Neural cell (in vitro differentiated cells): ENCODE data around the gene CTRB1. TPM values are rescaled to one million over a fixed set of nuclear protein-coding genes. Genes with fewer than 3 reads are reported as not detected.
"Not testable (repeated sequence)": the region's sequence is repeated elsewhere in the genome, so short reads cannot be mapped to it uniquely, and the experiment has no call there.

Source experiments
- H2AFZ ChIP-seq: fragments of 200-600, 300-800 bp; sonication (generic), shearing (Covaris generic); 2 replicates; pipeline ENCODE4 v1.6.0; 2014; ENCODE audit warnings: low read depth, mild to moderate bottlenecking, antibody characterized with exemption, low read length, moderate library complexity
- H3F3A ChIP-seq: fragments of 200-600 bp; shearing (Covaris generic); 2 replicates; pipeline ENCODE4 v1.6.1; 2016; ENCODE audit warnings: mild to moderate bottlenecking, moderate library complexity, mixed read lengths, antibody characterized with exemption, low read length; ENCODE audit not compliant: insufficient read depth, poor library complexity, severe bottlenecking
- H3K27ac ChIP-seq: fragments of 200-600, 300-800 bp; sonication (generic), shearing (Covaris generic); 2 replicates; pipeline ENCODE4 v1.5.1; 2014; ENCODE audit warnings: mild to moderate bottlenecking, low read length, moderate library complexity
- H3K27me3 ChIP-seq: fragments of 300-800, 200-600 bp; sonication (generic), shearing (Covaris generic); 2 replicates; pipeline ENCODE4 v1.6.0; 2014; ENCODE audit warnings: mild to moderate bottlenecking, low read depth, low read length, moderate library complexity; ENCODE audit not compliant: insufficient read depth
- H3K36me3 ChIP-seq: fragments of 300-800, 200-600 bp; sonication (generic), shearing (Covaris generic); 2 replicates; pipeline ENCODE4 v1.5.1; 2014; ENCODE audit warnings: mild to moderate bottlenecking, antibody characterized with exemption, low read length, moderate library complexity; ENCODE audit not compliant: insufficient read depth
- H3K4me2 ChIP-seq: fragments of 300-800, 200-600 bp; sonication (generic), shearing (Covaris generic); 2 replicates; pipeline ENCODE4 v1.6.0; 2014; ENCODE audit warnings: mild to moderate bottlenecking, low read length
- H3K4me3 ChIP-seq: fragments of 300-800, 200-600 bp; sonication (generic), shearing (Covaris generic); 2 replicates; pipeline ENCODE4 v1.5.1; 2014; ENCODE audit warnings: mild to moderate bottlenecking, low read length, moderate library complexity
- H3K79me2 ChIP-seq: fragments of 200-600 bp; shearing (Covaris generic); replicated peaks from 2 replicates; pipeline ENCODE4 v1.6.0; 2014; ENCODE audit warnings: mild to moderate bottlenecking, low read length, moderate library complexity; ENCODE audit not compliant: insufficient read depth
- H3K9ac ChIP-seq: fragments of 300-800, 200-600 bp; sonication (generic), shearing (Covaris generic); 2 replicates; pipeline ENCODE4 v1.6.1; 2016; ENCODE audit warnings: mild to moderate bottlenecking, low read length, mixed read lengths
- H3K9me2 ChIP-seq: fragments of 200-600 bp; shearing (Covaris generic); 2 replicates; pipeline ENCODE4 v1.6.1; 2016; ENCODE audit warnings: mild to moderate bottlenecking, low read length, mixed read lengths; ENCODE audit not compliant: insufficient read depth
- H3K9me3 ChIP-seq: fragments of 200-600, 300-800 bp; sonication (generic), shearing (Covaris generic); 2 replicates; pipeline ENCODE4 v1.6.1; 2016; ENCODE audit warnings: mild to moderate bottlenecking, mixed run types, low read length, moderate library complexity, mixed read lengths
- H4K20me1 ChIP-seq: fragments of 200-600 bp; shearing (Covaris generic); 2 replicates; pipeline ENCODE4 v1.6.1; 2016; ENCODE audit warnings: mild to moderate bottlenecking, mixed run types; ENCODE audit not compliant: insufficient read depth
- CTCF ChIP-seq: fragments of 450-650 bp; IDR thresholded peaks from 2 replicates; pipeline ENCODE4 v1.5.1; 2014; ENCODE audit warnings: antibody characterized with exemption, mild to moderate bottlenecking, moderate library complexity; ENCODE audit not compliant: poor library complexity, severe bottlenecking
- EP300 ChIP-seq: fragments of 450-650 bp; conservative IDR thresholded peaks from 2 replicates; pipeline ENCODE4 v1.6.1; 2014; ENCODE audit warnings: antibody characterized with exemption, mild to moderate bottlenecking, moderate library complexity; ENCODE audit not compliant: poor library complexity, severe bottlenecking
- EZH2 ChIP-seq: fragments of 200-600, 300-800 bp; shearing (Covaris generic), sonication (generic); IDR thresholded peaks from 2 replicates; pipeline ENCODE4 v1.6.1; 2014; ENCODE audit warnings: antibody characterized with exemption, low read length, borderline replicate concordance, mild to moderate bottlenecking; ENCODE audit not compliant: insufficient read depth, poor library complexity, severe bottlenecking
- MXI1 ChIP-seq: fragments of 450-650 bp; conservative IDR thresholded peaks from 2 replicates; pipeline ENCODE4 v1.6.1; 2014; ENCODE audit warnings: antibody characterized with exemption, mild to moderate bottlenecking; ENCODE audit not compliant: poor library complexity, severe bottlenecking
- POLR2AphosphoS5 ChIP-seq: IDR thresholded peaks from 2 replicates; pipeline ENCODE4 v1.6.1; 2012
- RAD21 ChIP-seq: fragments of 450-650 bp; conservative IDR thresholded peaks from 2 replicates; pipeline ENCODE4 v1.6.1; 2014; ENCODE audit warnings: antibody characterized with exemption, mild to moderate bottlenecking, moderate library complexity
- REST ChIP-seq: IDR thresholded peaks from 2 replicates; pipeline ENCODE4 v1.6.1; 2012; ENCODE audit warnings: borderline replicate concordance
- SMC3 ChIP-seq: fragments of 450-650 bp; conservative IDR thresholded peaks from 2 replicates; pipeline ENCODE4 v1.6.1; 2014; ENCODE audit warnings: antibody characterized with exemption, mild to moderate bottlenecking, moderate library complexity; ENCODE audit not compliant: poor library complexity
- TAF1 ChIP-seq: IDR thresholded peaks from 2 replicates; pipeline ENCODE4 v1.6.1; 2012; ENCODE audit warnings: low read depth
- polyA plus RNA-seq: library from polyadenylated mRNA; depleted of rRNA; stranded (reverse); fragments of >200 nt; gene quantifications from 2 replicates; pipeline ENCODE4 v1.2.3, GENCODE V29; 2014

The CTRB1 gene
- polyA plus RNA-seq, 1 donor from 2014 or later = not detected

- Histone ChIP-seq H3K79me2 (peaks cover 8% of the 10 kb centered on the region), H3K36me3 (no peaks in the 10 kb centered on the region), H3K9me3 (no peaks in the 10 kb centered on the region), H3K4me3 (no peak overlapping the region), H3K9ac (no peak overlapping the region), H2AFZ (no peak overlapping the region), H3K9me2 (no peaks in the 10 kb centered on the region), H3K27ac (no peak overlapping the region), H3F3A (no peaks in the 10 kb centered on the region), H3K4me2 (no peak overlapping the region), H3K27me3 (no peaks in the 10 kb centered on the region), H4K20me1 (peaks cover 4% of the 10 kb centered on the region)
- no peak for TF ChIP-seq EZH2
Measured at GRCh38 chr16:75241412-75241811, 22.6 kb downstream of the CTRB1 start.

- H4K20me1 ChIP-seq = peaks cover 4% of the 10 kb centered on the region
Measured at GRCh38 chr16:75241955-75242354, 23.2 kb downstream of the CTRB1 start.

GRCh38 chr16:75242436-75243078, 23.8 kb downstream of the CTRB1 start:
- not testable (repeated sequence) for H3K9ac ChIP-seq

More at GRCh38 chr16:75241955-75242354, 23.2 kb downstream of the CTRB1 start:
- no peak for TF ChIP-seq MXI1
- TF ChIP-seq SMC3 = no peak
- no peak for TF ChIP-seq TAF1
- no peak for TF ChIP-seq EP300
- no peaks in the 10 kb centered on the region for H3F3A ChIP-seq
- no peak overlapping the region for H3K9ac ChIP-seq
- H3K4me3 ChIP-seq = no peak overlapping the region
- H2AFZ ChIP-seq = no peak overlapping the region
- no peaks in the 10 kb centered on the region for H3K36me3 ChIP-seq
- H3K27me3 ChIP-seq = no peaks in the 10 kb centered on the region
- no peaks in the 10 kb centered on the region for H3K9me2 ChIP-seq
- no peak overlapping the region for H3K27ac ChIP-seq
- H3K4me2 ChIP-seq = no peak overlapping the region
- H3K9me3 ChIP-seq = no peaks in the 10 kb centered on the region
- H3K79me2 ChIP-seq = peaks cover 8% of the 10 kb centered on the region

GRCh38 chr16:75243667-75244224, 25.0 kb downstream of the CTRB1 start:
- TF ChIP-seq CTCF (no peak), SMC3 (no peak), EZH2 (no peak), RAD21 (no peak), EP300 (no peak), POLR2AphosphoS5 (no peak), TAF1 (no peak), MXI1 (no peak), REST (no peak)
- peaks cover 18% of the 10 kb centered on the region for H3K79me2 ChIP-seq
- H3K9me3 ChIP-seq = no peaks in the 10 kb centered on the region
- H3F3A ChIP-seq = no peaks in the 10 kb centered on the region
- no peaks in the 10 kb centered on the region for H3K36me3 ChIP-seq
- H3K4me3 ChIP-seq = no peak overlapping the region
- H3K27ac ChIP-seq = no peak overlapping the region
- H3K4me2 ChIP-seq = no peak overlapping the region
- peaks cover 4% of the 10 kb centered on the region for H4K20me1 ChIP-seq
- H3K9ac ChIP-seq = no peak overlapping the region
- no peak overlapping the region for H2AFZ ChIP-seq
- H3K27me3 ChIP-seq = no peaks in the 10 kb centered on the region
- H3K9me2 ChIP-seq = no peaks in the 10 kb centered on the region

More at GRCh38 chr16:75242436-75243078, 23.8 kb downstream of the CTRB1 start:
- H3K4me2 ChIP-seq, H3K36me3 ChIP-seq, H3F3A ChIP-seq, H3K9me2 ChIP-seq, H3K27ac ChIP-seq, H3K27me3 ChIP-seq, H3K4me3 ChIP-seq, H3K9me3 ChIP-seq, H2AFZ ChIP-seq, H4K20me1 ChIP-seq: not testable (repeated sequence)
- H3K79me2 ChIP-seq = peaks cover 11% of the 10 kb centered on the region
